Neural cell (in vitro differentiated cells): ENCODE measurements around the gene SMARCB1. TPM values are rescaled to one million over a fixed set of nuclear protein-coding genes. Genes with fewer than 3 reads are reported as not detected.

ENCODE experiments used
- H2AFZ ChIP-seq: fragments of 200-600, 300-800 bp; sonication (generic), shearing (Covaris generic); 2 replicates; pipeline ENCODE4 v1.6.0; 2014; ENCODE audit warnings: low read depth, mild to moderate bottlenecking, antibody characterized with exemption, low read length, moderate library complexity
- H3F3A ChIP-seq: fragments of 200-600 bp; shearing (Covaris generic); 2 replicates; pipeline ENCODE4 v1.6.1; 2016; ENCODE audit warnings: mild to moderate bottlenecking, moderate library complexity, mixed read lengths, antibody characterized with exemption, low read length; ENCODE audit not compliant: insufficient read depth, poor library complexity, severe bottlenecking
- H3K27ac ChIP-seq: fragments of 200-600, 300-800 bp; sonication (generic), shearing (Covaris generic); 2 replicates; pipeline ENCODE4 v1.5.1; 2014; ENCODE audit warnings: mild to moderate bottlenecking, low read length, moderate library complexity
- H3K27me3 ChIP-seq: fragments of 300-800, 200-600 bp; sonication (generic), shearing (Covaris generic); 2 replicates; pipeline ENCODE4 v1.6.0; 2014; ENCODE audit warnings: mild to moderate bottlenecking, low read depth, low read length, moderate library complexity; ENCODE audit not compliant: insufficient read depth
- H3K36me3 ChIP-seq: fragments of 300-800, 200-600 bp; sonication (generic), shearing (Covaris generic); 2 replicates; pipeline ENCODE4 v1.5.1; 2014; ENCODE audit warnings: mild to moderate bottlenecking, antibody characterized with exemption, low read length, moderate library complexity; ENCODE audit not compliant: insufficient read depth
- H3K4me2 ChIP-seq: fragments of 300-800, 200-600 bp; sonication (generic), shearing (Covaris generic); 2 replicates; pipeline ENCODE4 v1.6.0; 2014; ENCODE audit warnings: mild to moderate bottlenecking, low read length
- H3K4me3 ChIP-seq: fragments of 300-800, 200-600 bp; sonication (generic), shearing (Covaris generic); 2 replicates; pipeline ENCODE4 v1.5.1; 2014; ENCODE audit warnings: mild to moderate bottlenecking, low read length, moderate library complexity
- H3K79me2 ChIP-seq: fragments of 200-600 bp; shearing (Covaris generic); replicated peaks from 2 replicates; pipeline ENCODE4 v1.6.0; 2014; ENCODE audit warnings: mild to moderate bottlenecking, low read length, moderate library complexity; ENCODE audit not compliant: insufficient read depth
- H3K9ac ChIP-seq: fragments of 300-800, 200-600 bp; sonication (generic), shearing (Covaris generic); 2 replicates; pipeline ENCODE4 v1.6.1; 2016; ENCODE audit warnings: mild to moderate bottlenecking, low read length, mixed read lengths
- H3K9me2 ChIP-seq: fragments of 200-600 bp; shearing (Covaris generic); 2 replicates; pipeline ENCODE4 v1.6.1; 2016; ENCODE audit warnings: mild to moderate bottlenecking, low read length, mixed read lengths; ENCODE audit not compliant: insufficient read depth
- H3K9me3 ChIP-seq: fragments of 200-600, 300-800 bp; sonication (generic), shearing (Covaris generic); 2 replicates; pipeline ENCODE4 v1.6.1; 2016; ENCODE audit warnings: mild to moderate bottlenecking, mixed run types, low read length, moderate library complexity, mixed read lengths
- H4K20me1 ChIP-seq: fragments of 200-600 bp; shearing (Covaris generic); 2 replicates; pipeline ENCODE4 v1.6.1; 2016; ENCODE audit warnings: mild to moderate bottlenecking, mixed run types; ENCODE audit not compliant: insufficient read depth
- CTCF ChIP-seq: fragments of 450-650 bp; IDR thresholded peaks from 2 replicates; pipeline ENCODE4 v1.5.1; 2014; ENCODE audit warnings: antibody characterized with exemption, mild to moderate bottlenecking, moderate library complexity; ENCODE audit not compliant: poor library complexity, severe bottlenecking
- EP300 ChIP-seq: fragments of 450-650 bp; conservative IDR thresholded peaks from 2 replicates; pipeline ENCODE4 v1.6.1; 2014; ENCODE audit warnings: antibody characterized with exemption, mild to moderate bottlenecking, moderate library complexity; ENCODE audit not compliant: poor library complexity, severe bottlenecking
- EZH2 ChIP-seq: fragments of 200-600, 300-800 bp; shearing (Covaris generic), sonication (generic); IDR thresholded peaks from 2 replicates; pipeline ENCODE4 v1.6.1; 2014; ENCODE audit warnings: antibody characterized with exemption, low read length, borderline replicate concordance, mild to moderate bottlenecking; ENCODE audit not compliant: insufficient read depth, poor library complexity, severe bottlenecking
- MXI1 ChIP-seq: fragments of 450-650 bp; conservative IDR thresholded peaks from 2 replicates; pipeline ENCODE4 v1.6.1; 2014; ENCODE audit warnings: antibody characterized with exemption, mild to moderate bottlenecking; ENCODE audit not compliant: poor library complexity, severe bottlenecking
- POLR2AphosphoS5 ChIP-seq: IDR thresholded peaks from 2 replicates; pipeline ENCODE4 v1.6.1; 2012
- RAD21 ChIP-seq: fragments of 450-650 bp; conservative IDR thresholded peaks from 2 replicates; pipeline ENCODE4 v1.6.1; 2014; ENCODE audit warnings: antibody characterized with exemption, mild to moderate bottlenecking, moderate library complexity
- REST ChIP-seq: IDR thresholded peaks from 2 replicates; pipeline ENCODE4 v1.6.1; 2012; ENCODE audit warnings: borderline replicate concordance
- SMC3 ChIP-seq: fragments of 450-650 bp; conservative IDR thresholded peaks from 2 replicates; pipeline ENCODE4 v1.6.1; 2014; ENCODE audit warnings: antibody characterized with exemption, mild to moderate bottlenecking, moderate library complexity; ENCODE audit not compliant: poor library complexity
- TAF1 ChIP-seq: IDR thresholded peaks from 2 replicates; pipeline ENCODE4 v1.6.1; 2012; ENCODE audit warnings: low read depth
- polyA plus RNA-seq: library from polyadenylated mRNA; depleted of rRNA; stranded (reverse); fragments of >200 nt; gene quantifications from 2 replicates; pipeline ENCODE4 v1.2.3, GENCODE V29; 2014

SMARCB1 gene
- polyA plus RNA-seq, 1 donor from 2014 or later = 97.5 TPM

- H3K4me3 ChIP-seq = no peak overlapping the region
- TF ChIP-seq EZH2 (no peak), RAD21 (no peak), EP300 (no peak), MXI1 (no peak), REST (no peak), POLR2AphosphoS5 (no peak), CTCF (no peak), SMC3 (no peak), TAF1 (no peak)
- no peaks in the 10 kb centered on the region for H3K9me2 ChIP-seq
- no peaks in the 10 kb centered on the region for H3K27me3 ChIP-seq
- H3K9ac ChIP-seq = no peak overlapping the region
- H3K36me3 ChIP-seq = no peaks in the 10 kb centered on the region
- no peaks in the 10 kb centered on the region for H3K9me3 ChIP-seq
- no peak overlapping the region for H2AFZ ChIP-seq
- no peaks in the 10 kb centered on the region for H4K20me1 ChIP-seq
- no peak overlapping the region for H3K27ac ChIP-seq
- H3K79me2 ChIP-seq = no peaks in the 10 kb centered on the region
- no peak overlapping the region for H3K4me2 ChIP-seq
- no peaks in the 10 kb centered on the region for H3F3A ChIP-seq
Observed at GRCh38 chr22:23868580-23868979, 81.8 kb downstream of the SMARCB1 start.

- H3K9me2 ChIP-seq = no peaks in the 10 kb centered on the region
- no peaks in the 10 kb centered on the region for H3K79me2 ChIP-seq
- H3F3A ChIP-seq = no peaks in the 10 kb centered on the region
- TF ChIP-seq RAD21 = no peak
- H3K36me3 ChIP-seq = no peaks in the 10 kb centered on the region
- H3K9me3 ChIP-seq = no peaks in the 10 kb centered on the region
- H4K20me1 ChIP-seq = no peaks in the 10 kb centered on the region
- no peak overlapping the region for H3K4me3 ChIP-seq
- H3K27me3 ChIP-seq = no peaks in the 10 kb centered on the region
- no peak overlapping the region for H2AFZ ChIP-seq
- no peak overlapping the region for H3K27ac ChIP-seq
- H3K9ac ChIP-seq = no peak overlapping the region
- no peak overlapping the region for H3K4me2 ChIP-seq
Observed at GRCh38 chr22:23874871-23875270, 88.1 kb downstream of the SMARCB1 start.

GRCh38 chr22:23875801-23876200 is 89.0 kb downstream of the SMARCB1 start:
- Histone ChIP-seq H3K79me2 (no peaks in the 10 kb centered on the region), H3K4me3 (no peak overlapping the region), H3K27me3 (no peaks in the 10 kb centered on the region), H3K36me3 (no peaks in the 10 kb centered on the region), H3K9me3 (no peaks in the 10 kb centered on the region), H3F3A (no peaks in the 10 kb centered on the region), H2AFZ (no peak overlapping the region), H4K20me1 (no peaks in the 10 kb centered on the region), H3K9me2 (no peaks in the 10 kb centered on the region), H3K9ac (no peak overlapping the region), H3K27ac (no peak overlapping the region), H3K4me2 (no peak overlapping the region)
- no peak for TF ChIP-seq TAF1
- TF ChIP-seq MXI1 = no peak
- TF ChIP-seq POLR2AphosphoS5 = no peak
- no peak for TF ChIP-seq RAD21
- TF ChIP-seq CTCF = no peak
- TF ChIP-seq REST = no peak
- no peak for TF ChIP-seq EZH2
- TF ChIP-seq EP300 = no peak
- TF ChIP-seq SMC3 = no peak
